Stomach smooth muscle (tissue), 2 donors: ENCODE measurements around the gene SKAP2.

ENCODE experiments used
- H3K27ac ChIP-seq: one replicate; pipeline ENCODE4 v1.7.0; 2013; ENCODE audit warnings: mild to moderate bottlenecking, low read length, inconsistent platforms
- H3K27me3 ChIP-seq, 2 donors: one replicate each; pipeline ENCODE4 v1.7.0; 2013; ENCODE audit warnings: low read length in 2 of 2; ENCODE audit not compliant: insufficient read depth in 2 of 2, control insufficient read depth in 1 of 2
- H3K36me3 ChIP-seq, 2 donors: one replicate each; pipeline ENCODE4 v1.7.0; 2013; ENCODE audit warnings: low read length in 2 of 2; ENCODE audit not compliant: control insufficient read depth in 2 of 2, insufficient read depth in 2 of 2
- H3K4me1 ChIP-seq: one replicate; pipeline ENCODE4 v1.7.0; 2013; ENCODE audit warnings: low read length; ENCODE audit not compliant: control insufficient read depth, insufficient read depth
- H3K4me3 ChIP-seq, 2 donors: one replicate each; pipeline ENCODE4 v1.7.0; 2013; ENCODE audit warnings: low read length in 2 of 2
- H3K9ac ChIP-seq, 2 donors: one replicate each; pipeline ENCODE4 v1.7.0; 2013; ENCODE audit warnings: low read length in 2 of 2, mild to moderate bottlenecking in 1 of 2
- H3K9me3 ChIP-seq, 2 donors: one replicate each; pipeline ENCODE4 v1.7.0; 2013; ENCODE audit warnings: low read length in 2 of 2; ENCODE audit not compliant: control insufficient read depth in 2 of 2
- donor health status: healthy.
- donor health status: Pancreatic carcinoma.

SKAP2 gene

GRCh38 chr7:26777385-26777784 is 87.0 kb downstream of the SKAP2 start:
- Histone ChIP-seq H3K36me3 (no peaks in the 10 kb centered on the region), H3K27ac (no peak overlapping the region), H3K4me3 (no peak overlapping the region), H3K9ac (no peak overlapping the region), H3K9me3 (no peaks in the 10 kb centered on the region), H3K4me1 (no peaks in the 10 kb centered on the region), H3K27me3 (no peaks in the 10 kb centered on the region)

DNA sequence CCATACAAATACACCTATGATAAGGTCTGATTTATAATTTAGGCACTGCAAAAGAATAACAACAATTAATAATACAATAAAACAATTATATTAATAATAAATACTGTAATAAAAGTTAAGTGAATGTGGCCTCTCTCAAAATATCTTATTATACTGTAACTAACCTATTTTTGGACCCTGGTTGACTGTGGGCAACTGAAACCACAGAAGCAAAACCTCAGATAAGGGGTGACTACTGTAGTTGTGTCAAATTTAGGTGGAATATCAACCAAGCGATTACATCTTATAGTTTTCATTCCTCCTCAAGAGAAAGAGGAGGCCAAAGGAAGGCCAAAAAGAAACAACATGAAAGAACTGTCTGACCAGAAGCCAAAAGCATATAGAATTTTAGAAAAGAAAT is 103.9 kb downstream of the SKAP2 start:
- H3K36me3 ChIP-seq, result no peaks in the 10 kb centered on the region
- no peak overlapping the region for H3K4me3 ChIP-seq
- H3K27ac ChIP-seq, result no peak overlapping the region
- H3K27me3 ChIP-seq, result no peaks in the 10 kb centered on the region
- no peaks in the 10 kb centered on the region for H3K4me1 ChIP-seq
- H3K9me3 ChIP-seq, result no peaks in the 10 kb centered on the region
- no peak overlapping the region for H3K9ac ChIP-seq

DNA sequence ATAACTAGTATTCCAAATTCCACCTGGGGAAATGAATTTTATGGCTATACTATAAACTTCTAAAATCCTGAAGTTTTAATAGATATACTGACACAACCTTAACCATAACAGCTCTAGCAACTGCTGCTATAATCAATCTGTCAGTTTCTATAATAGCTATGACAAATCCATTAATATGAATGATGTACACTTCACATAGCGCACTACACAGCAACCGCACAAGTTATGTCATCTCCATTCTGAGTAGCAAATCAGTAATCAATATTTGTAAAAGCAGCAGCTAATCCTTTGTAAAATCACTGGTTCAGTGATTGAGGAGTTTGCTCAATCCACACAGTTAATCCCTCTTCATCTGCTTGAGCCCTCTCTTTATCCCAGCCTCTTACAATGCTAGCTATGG is 105.3 kb downstream of the SKAP2 start:
- no peak overlapping the region for H3K27ac ChIP-seq
- no peaks in the 10 kb centered on the region for H3K36me3 ChIP-seq
- H3K27me3 ChIP-seq, result no peaks in the 10 kb centered on the region
- no peak overlapping the region for H3K9ac ChIP-seq
- no peaks in the 10 kb centered on the region for H3K9me3 ChIP-seq
- no peaks in the 10 kb centered on the region for H3K4me1 ChIP-seq
- H3K4me3 ChIP-seq, result no peak overlapping the region

- Histone ChIP-seq H3K9ac (no peak overlapping the region), H3K4me1 (no peaks in the 10 kb centered on the region), H3K9me3 (no peaks in the 10 kb centered on the region), H3K36me3 (peaks cover 0 to 3% of the 10 kb centered on the region in 2 donors), H3K4me3 (no peak overlapping the region), H3K27me3 (no peaks in the 10 kb centered on the region), H3K27ac (no peak overlapping the region)
These were observed 121.2 kb downstream of the SKAP2 start for GRCh38 chr7:26743205-26743604.

GRCh38 chr7:26735976-26736600 is 128.3 kb downstream of the SKAP2 start:
- no peak overlapping the region for H3K9ac ChIP-seq
- H3K36me3 ChIP-seq, result peaks cover 4% of the 10 kb centered on the region in 2 donors
- no peaks in the 10 kb centered on the region for H3K4me1 ChIP-seq
- H3K27me3 ChIP-seq, result no peaks in the 10 kb centered on the region
- no peak overlapping the region for H3K4me3 ChIP-seq
- H3K27ac ChIP-seq, result no peak overlapping the region
- H3K9me3 ChIP-seq, result no peaks in the 10 kb centered on the region

- no peak overlapping the region for H3K4me3 ChIP-seq
- H3K36me3 ChIP-seq, result no peaks in the 10 kb centered on the region
- no peaks in the 10 kb centered on the region for H3K27me3 ChIP-seq
- no peak overlapping the region for H3K27ac ChIP-seq
- H3K9ac ChIP-seq, result no peak overlapping the region
- H3K4me1 ChIP-seq, result no peaks in the 10 kb centered on the region
- no peaks in the 10 kb centered on the region for H3K9me3 ChIP-seq
These were observed 135.1 kb downstream of the SKAP2 start for GRCh38 chr7:26729150-26729775.

DNA sequence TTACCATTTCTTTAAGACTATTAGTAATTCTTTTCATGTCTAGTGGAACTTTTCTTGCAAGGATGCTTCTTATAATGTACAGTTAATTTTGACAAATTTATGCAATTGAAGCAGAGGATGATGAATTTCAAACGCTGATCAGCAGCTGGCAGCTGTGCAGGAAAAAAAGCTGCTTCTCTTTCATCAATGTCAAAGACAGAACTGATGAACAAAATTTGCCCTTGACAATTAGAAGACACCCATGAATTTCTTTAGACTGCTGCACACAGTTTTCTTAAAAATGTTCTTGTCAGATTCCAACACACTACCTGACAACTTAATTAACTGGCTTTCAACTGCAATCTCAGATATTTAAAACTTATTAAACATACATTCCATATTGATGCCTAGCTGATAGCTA is 138.3 kb downstream of the SKAP2 start:
- H3K36me3 ChIP-seq, result peaks cover 0 to 3% of the 10 kb centered on the region in 2 donors
- no peaks in the 10 kb centered on the region for H3K27me3 ChIP-seq
- H3K9ac ChIP-seq, result no peak overlapping the region
- H3K9me3 ChIP-seq, result no peaks in the 10 kb centered on the region
- H3K27ac ChIP-seq, result no peak overlapping the region
- H3K4me1 ChIP-seq, result no peaks in the 10 kb centered on the region
- no peak overlapping the region for H3K4me3 ChIP-seq

- Histone ChIP-seq H3K4me3 (no peak overlapping the region), H3K9ac (no peak overlapping the region), H3K4me1 (no peaks in the 10 kb centered on the region), H3K27me3 (no peaks in the 10 kb centered on the region), H3K9me3 (no peaks in the 10 kb centered on the region), H3K27ac (no peak overlapping the region), H3K36me3 (peaks cover 0 to 3% of the 10 kb centered on the region in 2 donors)
These were observed 139.6 kb downstream of the SKAP2 start for GRCh38 chr7:26724795-26725194.

DNA sequence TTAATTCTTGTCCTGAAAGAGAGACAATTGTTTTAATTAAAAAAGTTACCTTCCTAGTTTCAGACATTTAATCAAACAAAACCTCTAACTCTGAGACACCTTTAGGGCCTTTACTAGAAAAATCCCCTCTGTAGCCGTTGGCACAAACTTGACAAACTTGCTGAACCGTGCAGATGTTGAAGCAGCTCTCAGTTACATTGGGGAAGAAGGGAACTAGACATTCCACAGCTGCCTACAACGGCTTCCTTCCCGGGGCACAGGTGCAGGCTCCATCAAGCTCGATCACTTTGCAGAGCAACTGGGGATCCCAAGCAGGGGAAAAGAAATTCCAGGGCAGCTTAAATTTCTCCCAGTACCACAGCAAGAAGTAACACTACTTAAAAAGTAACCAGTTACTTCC is 141.3 kb downstream of the SKAP2 start:
- Histone ChIP-seq H3K36me3 (peaks cover 0 to 3% of the 10 kb centered on the region in 2 donors), H3K4me3 (no peak overlapping the region), H3K4me1 (no peaks in the 10 kb centered on the region), H3K9me3 (no peaks in the 10 kb centered on the region), H3K27ac (no peak overlapping the region), H3K27me3 (no peaks in the 10 kb centered on the region), H3K9ac (no peak overlapping the region)

DNA sequence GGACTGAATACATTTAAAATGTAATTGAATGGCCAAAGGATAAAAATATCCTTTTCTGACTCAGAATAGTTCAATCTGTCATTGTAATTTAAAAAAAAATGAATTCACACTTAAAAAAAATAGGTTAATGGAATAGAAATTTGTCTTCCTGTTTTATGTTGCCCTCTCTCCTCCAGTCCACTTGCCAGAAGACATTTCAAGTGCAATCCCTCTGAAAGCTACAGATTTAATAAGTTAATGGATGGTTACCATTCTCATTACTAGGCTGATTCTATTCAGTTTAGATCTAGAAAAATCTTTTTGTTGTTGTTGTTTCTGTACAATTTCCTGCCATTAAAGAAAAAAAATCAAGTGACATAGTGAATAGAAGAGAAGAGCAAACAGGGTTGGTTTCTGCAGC is 142.9 kb downstream of the SKAP2 start:
- H3K4me1 ChIP-seq, result no peaks in the 10 kb centered on the region
- H3K4me3 ChIP-seq, result no peak overlapping the region
- no peak overlapping the region for H3K27ac ChIP-seq
- no peaks in the 10 kb centered on the region for H3K27me3 ChIP-seq
- H3K9ac ChIP-seq, result no peak overlapping the region
- no peaks in the 10 kb centered on the region for H3K9me3 ChIP-seq
- H3K36me3 ChIP-seq, result peaks cover 0 to 3% of the 10 kb centered on the region in 2 donors

GRCh38 chr7:26718063-26718462 is 146.3 kb downstream of the SKAP2 start:
- Histone ChIP-seq H3K27ac (no peak overlapping the region), H3K36me3 (peaks cover 0 to 2% of the 10 kb centered on the region in 2 donors), H3K27me3 (no peaks in the 10 kb centered on the region), H3K9me3 (no peaks in the 10 kb centered on the region), H3K4me1 (peaks cover 3% of the 10 kb centered on the region), H3K4me3 (no peak overlapping the region), H3K9ac (no peak overlapping the region)
